MM.1S (cell line): Measurements from ENCODE around the gene TBC1D7.

ENCODE experiments used
- CTCF ChIP-seq: fragments of 300-600 bp; sonication (generic); IDR thresholded peaks from 2 replicates; pipeline ENCODE4 v1.5.1; 2016; ENCODE audit warnings: antibody characterized with exemption, low read length, mixed read lengths
- EZH2 ChIP-seq: fragments of 300-600 bp; sonication (generic); optimal IDR thresholded peaks from 2 replicates; pipeline ENCODE3; 2017; ENCODE audit warnings: low read depth, mild to moderate bottlenecking, antibody characterized with exemption, low read length, mixed read lengths

- TF ChIP-seq CTCF (no peak), EZH2 (no peak)
These were observed 8.3 kb downstream of the TBC1D7 start for GRCh38 chr6:13319891-13320564.
